SJCRH30 (cell line): ENCODE data around the gene HSDL1. TPM values are rescaled to one million over a fixed set of nuclear protein-coding genes. Genes with fewer than 3 reads are reported as not detected.
A peak's percentile ranks its signal among the peaks of the same experiment; 100 is the strongest.

Experiments
- DNase-seq, 2 experiments: peaks; one replicate each; pipeline ENCODE4 v3.0.0-alpha.2; 2015 to 2020
- H3K27ac ChIP-seq: fragments of 250-450 bp; sonication (Bioruptor Pico); 2 replicates; pipeline ENCODE4 v1.5.1; 2020; ENCODE audit warnings: mild to moderate bottlenecking, moderate library complexity
- H3K27me3 ChIP-seq: fragments of 250-450 bp; sonication (Bioruptor Pico); 2 replicates; pipeline ENCODE4 v1.5.1; 2020; ENCODE audit warnings: mild to moderate bottlenecking, moderate library complexity
- H3K36me3 ChIP-seq: fragments of 250-450 bp; sonication (Bioruptor Pico); 2 replicates; pipeline ENCODE4 v1.5.1; 2020; ENCODE audit warnings: mild to moderate bottlenecking, moderate library complexity
- H3K4me1 ChIP-seq: fragments of 250-450 bp; sonication (Bioruptor Pico); 2 replicates; pipeline ENCODE4 v1.5.1; 2020; ENCODE audit warnings: mild to moderate bottlenecking, moderate library complexity
- H3K4me3 ChIP-seq: fragments of 250-450 bp; sonication (Bioruptor Pico); 2 replicates; pipeline ENCODE4 v1.5.1; 2020; ENCODE audit warnings: mild to moderate bottlenecking, moderate library complexity
- H3K9me3 ChIP-seq: fragments of 250-450 bp; sonication (Bioruptor Pico); replicated peaks from 2 replicates; pipeline ENCODE4 v1.5.1; 2020; ENCODE audit warnings: mild to moderate bottlenecking, moderate library complexity
- total RNA-seq: library from RNA; depleted of rRNA; stranded (reverse); fragments of >200 nt; shearing (Covaris generic); gene quantifications from 2 replicates; pipeline ENCODE4 v1.2.3, GENCODE V29; 2014

Gene HSDL1
- total RNA-seq, 1 experiment from 2014 or later = 22.1 TPM

- Histone ChIP-seq H3K9me3 (no peaks in the 10 kb centered on the region), H3K4me1 (no peaks in the 10 kb centered on the region), H3K4me3 (no peak overlapping the region), H3K36me3 (no peaks in the 10 kb centered on the region; the same call in 1 of the 2 replicates), H3K27me3 (no peaks in the 10 kb centered on the region), H3K27ac (no peak overlapping the region)
- no peak for DNase-seq
Measured at GRCh38 chr16:84091460-84091859, 53.5 kb downstream of the HSDL1 start.

GRCh38 chr16:84090211-84090610, 54.8 kb downstream of the HSDL1 start:
- H3K4me3 ChIP-seq = no peak overlapping the region
- no peak overlapping the region for H3K27ac ChIP-seq
- H3K36me3 ChIP-seq = no peaks in the 10 kb centered on the region; the same call in 1 of the 2 replicates
- no peaks in the 10 kb centered on the region for H3K27me3 ChIP-seq
- DNase-seq = no peak
- H3K4me1 ChIP-seq = no peaks in the 10 kb centered on the region
- H3K9me3 ChIP-seq = no peaks in the 10 kb centered on the region

- H3K4me3 ChIP-seq = no peak overlapping the region
- H3K9me3 ChIP-seq = no peaks in the 10 kb centered on the region
- no peaks in the 10 kb centered on the region for H3K27me3 ChIP-seq
- no peak overlapping the region for H3K27ac ChIP-seq
- no peaks in the 10 kb centered on the region for H3K4me1 ChIP-seq
- no peak for DNase-seq
- peaks cover 5% of the 10 kb centered on the region; the same call in 1 of the 2 replicates for H3K36me3 ChIP-seq
Measured at GRCh38 chr16:84088695-84089395, 56.1 kb downstream of the HSDL1 start.

DNA sequence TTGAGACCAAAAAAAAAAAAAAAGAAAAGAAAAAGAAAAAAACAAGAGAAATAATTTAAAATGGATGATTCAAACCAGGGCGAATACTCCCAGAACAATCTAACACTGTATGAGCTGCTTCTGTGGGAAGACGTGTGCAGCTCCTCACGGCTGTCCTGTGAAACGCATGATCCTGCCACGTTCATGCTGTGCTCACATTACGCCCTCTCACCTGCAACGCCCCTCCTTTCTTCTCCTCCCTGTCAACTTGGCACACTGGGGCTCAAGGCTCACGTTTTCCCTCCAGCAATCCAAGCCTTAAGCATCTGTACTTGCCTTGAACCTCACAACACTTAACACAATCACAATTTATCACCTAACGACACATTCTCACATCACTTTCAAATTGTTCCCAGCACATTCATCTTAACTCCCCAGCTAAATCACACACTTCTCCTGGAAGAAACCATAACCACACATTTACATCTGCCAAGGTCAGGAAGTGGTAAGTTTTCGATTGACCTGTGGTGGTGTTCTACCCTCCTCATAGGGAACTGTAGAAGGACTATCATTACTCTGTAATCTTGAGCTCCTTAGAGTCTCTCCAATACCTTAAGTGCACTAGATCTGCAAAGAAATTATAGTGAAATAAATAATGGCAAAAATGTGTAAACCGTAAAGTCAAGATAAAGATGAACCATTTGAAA, 57.4 kb downstream of the HSDL1 start:
- Histone ChIP-seq H3K4me1 (no peaks in the 10 kb centered on the region), H3K27ac (no peak overlapping the region), H3K9me3 (no peaks in the 10 kb centered on the region), H3K36me3 (peaks cover 7% of the 10 kb centered on the region; the same call in 1 of the 2 replicates), H3K27me3 (no peaks in the 10 kb centered on the region), H3K4me3 (no peak overlapping the region)
- no peak for DNase-seq

DNA sequence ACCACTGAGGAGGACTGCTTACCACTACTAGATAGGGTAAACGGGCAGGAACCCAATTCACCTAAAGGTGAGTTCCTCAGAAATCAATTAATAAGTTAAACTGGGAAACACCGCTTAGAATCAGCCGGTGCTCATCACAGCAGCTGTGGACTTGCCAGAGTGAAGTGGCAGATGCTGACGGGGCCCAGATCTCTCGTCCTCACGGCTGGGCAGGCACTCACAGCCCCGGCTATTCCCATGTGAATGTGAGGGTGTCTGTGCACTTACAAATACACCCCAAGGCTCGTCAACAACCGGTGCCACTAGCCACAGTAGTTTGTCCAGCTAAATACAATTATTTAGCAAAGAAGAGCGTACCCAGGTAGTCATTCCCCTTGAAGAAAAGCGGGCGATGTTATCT, 58.0 kb downstream of the HSDL1 start:
- H3K9me3 ChIP-seq = no peaks in the 10 kb centered on the region
- H3K4me3 ChIP-seq = no peak overlapping the region
- H3K27me3 ChIP-seq = no peaks in the 10 kb centered on the region
- no peak for DNase-seq
- H3K27ac ChIP-seq = no peak overlapping the region
- no peaks in the 10 kb centered on the region for H3K4me1 ChIP-seq
- peaks cover 7% of the 10 kb centered on the region; the same call in 1 of the 2 replicates for H3K36me3 ChIP-seq

- no peaks in the 10 kb centered on the region for H3K9me3 ChIP-seq
- H3K36me3 ChIP-seq = peaks cover 7% of the 10 kb centered on the region; the same call in 1 of the 2 replicates
- H3K27me3 ChIP-seq = no peaks in the 10 kb centered on the region
- no peaks in the 10 kb centered on the region for H3K4me1 ChIP-seq
- no peak overlapping the region for H3K27ac ChIP-seq
- no peak for DNase-seq
- no peak overlapping the region for H3K4me3 ChIP-seq
Measured at GRCh38 chr16:84086341-84086740, 58.6 kb downstream of the HSDL1 start.

DNA sequence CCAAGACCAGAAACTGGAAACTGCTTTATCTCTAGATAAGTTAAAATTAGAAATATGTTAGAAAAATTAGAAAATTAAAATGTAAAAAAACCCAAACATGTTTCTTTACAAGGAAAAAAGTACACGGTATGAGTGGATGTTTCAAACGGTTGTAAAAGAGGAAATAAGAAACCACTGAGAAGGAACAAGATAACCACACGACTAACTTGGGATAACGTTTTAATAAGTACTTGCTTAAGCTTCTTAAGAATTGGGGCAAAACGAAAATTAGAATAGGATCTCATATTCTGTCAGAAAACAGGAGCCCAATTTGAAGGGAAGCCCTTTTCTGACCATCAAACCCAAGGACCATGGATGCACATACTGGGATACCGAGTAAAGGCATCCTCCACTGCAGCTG, 59.2 kb downstream of the HSDL1 start:
- no peak overlapping the region for H3K27ac ChIP-seq
- no peak overlapping the region for H3K4me3 ChIP-seq
- DNase-seq = no peak
- no peaks in the 10 kb centered on the region for H3K4me1 ChIP-seq
- H3K9me3 ChIP-seq = no peaks in the 10 kb centered on the region
- H3K27me3 ChIP-seq = no peaks in the 10 kb centered on the region
- peaks cover 7% of the 10 kb centered on the region; the same call in 1 of the 2 replicates for H3K36me3 ChIP-seq

GRCh38 chr16:84085271-84085667, 59.7 kb downstream of the HSDL1 start:
- DNase-seq = no peak
- no peaks in the 10 kb centered on the region for H3K27me3 ChIP-seq
- H3K27ac ChIP-seq = no peak overlapping the region
- no peak overlapping the region for H3K4me3 ChIP-seq
- H3K4me1 ChIP-seq = no peaks in the 10 kb centered on the region
- H3K36me3 ChIP-seq = peaks cover 7% of the 10 kb centered on the region; the same call in 1 of the 2 replicates
- no peaks in the 10 kb centered on the region for H3K9me3 ChIP-seq

GRCh38 chr16:84084570-84085270, 60.3 kb downstream of the HSDL1 start:
- no peaks in the 10 kb centered on the region for H3K9me3 ChIP-seq
- no peak overlapping the region for H3K27ac ChIP-seq
- no peaks in the 10 kb centered on the region for H3K27me3 ChIP-seq
- peak; percentile 49 to 64 for DNase-seq
- no peaks in the 10 kb centered on the region for H3K4me1 ChIP-seq
- H3K4me3 ChIP-seq = no peak overlapping the region
- peaks cover 8% of the 10 kb centered on the region; the same call in 1 of the 2 replicates for H3K36me3 ChIP-seq

GRCh38 chr16:84082835-84083569, 62.0 kb downstream of the HSDL1 start:
- Histone ChIP-seq H3K4me1 (no peaks in the 10 kb centered on the region), H3K4me3 (no peak overlapping the region), H3K27me3 (no peaks in the 10 kb centered on the region), H3K27ac (no peak overlapping the region), H3K9me3 (no peaks in the 10 kb centered on the region), H3K36me3 (peaks cover 9% of the 10 kb centered on the region; the same call in 1 of the 2 replicates)
- DNase-seq = no peak

DNA sequence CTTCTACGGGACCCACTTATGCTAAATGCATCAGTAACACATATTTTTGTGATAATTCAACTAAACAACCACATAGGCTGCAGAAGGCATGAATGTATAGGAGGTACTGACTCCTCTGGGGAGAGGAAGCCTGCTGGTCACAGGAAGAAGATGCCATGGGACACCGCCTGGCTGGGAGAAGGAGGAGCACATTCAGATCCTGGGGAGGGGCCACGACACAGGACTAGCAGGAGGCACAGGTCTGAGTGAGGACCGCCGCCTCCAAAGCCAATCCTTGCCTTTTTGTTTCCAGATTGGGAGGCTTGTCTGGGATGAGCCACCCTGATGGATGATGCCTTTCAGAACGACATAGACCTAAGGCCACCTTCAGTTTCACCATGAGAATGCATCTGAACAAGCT, 62.9 kb downstream of the HSDL1 start:
- no peaks in the 10 kb centered on the region for H3K9me3 ChIP-seq
- peaks cover 9% of the 10 kb centered on the region; the same call in 1 of the 2 replicates for H3K36me3 ChIP-seq
- DNase-seq = no peak
- H3K27ac ChIP-seq = no peak overlapping the region
- H3K4me3 ChIP-seq = no peak overlapping the region
- no peaks in the 10 kb centered on the region for H3K27me3 ChIP-seq
- no peaks in the 10 kb centered on the region for H3K4me1 ChIP-seq

- Histone ChIP-seq H3K27ac (no peak overlapping the region), H3K36me3 (peaks cover 9% of the 10 kb centered on the region; the same call in 1 of the 2 replicates), H3K9me3 (no peaks in the 10 kb centered on the region), H3K27me3 (no peaks in the 10 kb centered on the region), H3K4me3 (no peak overlapping the region), H3K4me1 (no peaks in the 10 kb centered on the region)
- DNase-seq = no peak
Measured at GRCh38 chr16:84081446-84081989, 63.5 kb downstream of the HSDL1 start.

GRCh38 chr16:84080813-84081212, 64.2 kb downstream of the HSDL1 start:
- H3K4me3 ChIP-seq = no peak overlapping the region
- no peaks in the 10 kb centered on the region for H3K9me3 ChIP-seq
- H3K4me1 ChIP-seq = no peaks in the 10 kb centered on the region
- H3K27me3 ChIP-seq = no peaks in the 10 kb centered on the region
- H3K36me3 ChIP-seq = peaks cover 9% of the 10 kb centered on the region; the same call in 1 of the 2 replicates
- no peak overlapping the region for H3K27ac ChIP-seq
- no peak for DNase-seq

- H3K9me3 ChIP-seq = no peaks in the 10 kb centered on the region
- no peak overlapping the region for H3K4me3 ChIP-seq
- H3K27ac ChIP-seq = no peak overlapping the region
- no peaks in the 10 kb centered on the region for H3K27me3 ChIP-seq
- DNase-seq = no peak
- H3K36me3 ChIP-seq = peaks cover 9% of the 10 kb centered on the region; the same call in 1 of the 2 replicates
- no peaks in the 10 kb centered on the region for H3K4me1 ChIP-seq
Measured at GRCh38 chr16:84080378-84080777, 64.6 kb downstream of the HSDL1 start.
